MM.1S (cell line): Measurements from ENCODE around the gene CACNG8.

ENCODE experiments used
- CTCF ChIP-seq: fragments of 300-600 bp; sonication (generic); IDR thresholded peaks from 2 replicates; pipeline ENCODE4 v1.5.1; 2016; ENCODE audit warnings: antibody characterized with exemption, low read length, mixed read lengths
- EZH2phosphoT487 ChIP-seq: fragments of 300-600 bp; sonication (generic); IDR thresholded peaks from 2 replicates; pipeline ENCODE4 v1.6.1; 2018; ENCODE audit warnings: antibody characterized with exemption, low read length

DNA sequence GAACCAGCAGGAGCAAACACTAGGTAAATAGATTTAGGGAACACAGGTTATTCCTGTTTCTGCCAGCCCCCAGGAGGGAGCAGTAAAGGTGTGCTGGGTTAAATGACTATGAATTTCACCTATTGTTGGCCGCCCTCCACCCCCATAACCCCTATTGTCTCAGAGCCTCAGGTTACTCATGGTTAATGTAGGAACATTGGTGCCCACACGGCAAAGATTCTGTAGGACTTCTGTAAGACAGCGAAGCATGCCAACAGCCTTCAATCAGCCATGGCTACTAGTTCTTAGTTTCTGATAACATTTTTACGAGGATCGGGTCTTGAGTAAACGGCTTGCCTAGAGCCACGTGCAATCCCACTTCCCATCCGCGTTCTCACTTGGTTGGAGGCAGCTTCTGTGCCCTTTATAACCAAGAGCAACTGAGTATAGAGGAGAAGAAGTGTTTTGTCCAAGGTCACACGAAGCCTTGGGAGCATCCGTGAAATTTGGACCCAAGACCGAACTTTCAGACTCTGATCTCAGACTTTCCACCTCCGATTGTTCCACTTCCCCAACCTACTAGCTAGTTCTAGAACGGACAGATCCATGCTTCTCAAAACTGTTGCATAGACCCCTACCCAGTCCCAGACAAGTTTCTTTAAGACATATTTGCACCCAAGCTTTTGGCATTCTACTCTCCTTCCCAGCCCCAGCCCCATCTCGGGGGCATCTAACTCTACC lies 5.1 kb upstream of the CACNG8 start:
- TF ChIP-seq CTCF (no peak), EZH2phosphoT487 (no peak)
